H9 (cell line): ENCODE measurements around the gene GLYR1. TPM values are rescaled to one million over a fixed set of nuclear protein-coding genes. Genes with fewer than 3 reads are reported as not detected.

Experiments used
- DNase-seq: peaks from one replicate; pipeline ENCODE4 v3.0.0-alpha.2; 2017
- H2AFZ ChIP-seq: one replicate; pipeline ENCODE4 v1.6.1; 2013; ENCODE audit warnings: mild to moderate bottlenecking, low read length, control low read depth, moderate library complexity
- H2AK5ac ChIP-seq: 2 replicates; pipeline ENCODE4 v1.6.1; 2013; ENCODE audit warnings: low read length, control low read depth, mixed read lengths; ENCODE audit not compliant: insufficient read length
- H2BK120ac ChIP-seq: one replicate; pipeline ENCODE4 v1.6.1; 2013; ENCODE audit warnings: low read depth, mild to moderate bottlenecking, low read length, control low read depth, inconsistent platforms; ENCODE audit not compliant: poor library complexity, severe bottlenecking
- H2BK12ac ChIP-seq: 2 replicates; pipeline ENCODE4 v1.6.1; 2013; ENCODE audit warnings: low read length, control low read depth, mixed read lengths, low read depth; ENCODE audit not compliant: insufficient read length
- H2BK15ac ChIP-seq: 2 replicates; pipeline ENCODE4 v1.6.1; 2013; ENCODE audit warnings: low read depth, low read length, control low read depth
- H2BK20ac ChIP-seq: one replicate; pipeline ENCODE4 v1.6.1; 2013; ENCODE audit warnings: low read depth, mild to moderate bottlenecking, low read length, control low read depth, inconsistent platforms; ENCODE audit not compliant: poor library complexity, severe bottlenecking
- H2BK5ac ChIP-seq: 2 replicates; pipeline ENCODE4 v1.6.1; 2013; ENCODE audit warnings: low read length, control low read depth, mixed read lengths; ENCODE audit not compliant: insufficient read length
- H3K14ac ChIP-seq: 2 replicates; pipeline ENCODE4 v1.6.1; 2013; ENCODE audit warnings: low read length, control low read depth; ENCODE audit not compliant: insufficient read depth
- H3K18ac ChIP-seq: 2 replicates; pipeline ENCODE4 v1.6.1; 2013; ENCODE audit warnings: low read depth, mild to moderate bottlenecking, mixed read lengths, low read length, control low read depth; ENCODE audit not compliant: insufficient read length
- H3K23ac ChIP-seq: 2 replicates; pipeline ENCODE4 v1.6.1; 2013; ENCODE audit warnings: low read length, control low read depth, mixed read lengths, low read depth; ENCODE audit not compliant: insufficient read length
- H3K23me2 ChIP-seq: 2 replicates; pipeline ENCODE4 v1.6.1; 2013; ENCODE audit warnings: low read depth, mild to moderate bottlenecking, mixed read lengths, low read length, control low read depth; ENCODE audit not compliant: insufficient read length, poor library complexity, severe bottlenecking
- H3K27ac ChIP-seq: 2 replicates; pipeline ENCODE4 v1.5.1; 2013; ENCODE audit warnings: low read length, control low read depth, mixed read lengths, low read depth; ENCODE audit not compliant: insufficient read length
- H3K27me3 ChIP-seq: 2 replicates; pipeline ENCODE4 v1.6.1; 2013; ENCODE audit warnings: low read length, control low read depth, inconsistent platforms; ENCODE audit not compliant: insufficient read depth
- H3K4ac ChIP-seq: 2 replicates; pipeline ENCODE4 v1.6.1; 2013; ENCODE audit warnings: low read depth, mild to moderate bottlenecking, control low read depth, inconsistent platforms, low read length, moderate library complexity
- H3K4me1 ChIP-seq: 2 replicates; pipeline ENCODE4 v1.6.1; 2013; ENCODE audit warnings: low read length, control low read depth, inconsistent platforms; ENCODE audit not compliant: insufficient read depth
- H3K4me2 ChIP-seq: 2 replicates; pipeline ENCODE4 v1.6.1; 2013; ENCODE audit warnings: low read length, control low read depth, mixed read lengths; ENCODE audit not compliant: insufficient read length, insufficient read depth
- H3K56ac ChIP-seq: 2 replicates; pipeline ENCODE4 v1.6.1; 2013; ENCODE audit warnings: low read depth, mild to moderate bottlenecking, mixed read lengths, low read length, control low read depth; ENCODE audit not compliant: insufficient read length
- H3K79me1 ChIP-seq: 2 replicates; pipeline ENCODE4 v1.6.1; 2013; ENCODE audit warnings: low read depth, mild to moderate bottlenecking, moderate library complexity, low read length, control low read depth, inconsistent platforms; ENCODE audit not compliant: insufficient read depth, poor library complexity, severe bottlenecking
- H3K79me2 ChIP-seq: 2 replicates; pipeline ENCODE4 v1.6.1; 2013; ENCODE audit warnings: low read length, control low read depth, inconsistent platforms; ENCODE audit not compliant: insufficient read depth
- H3K9ac ChIP-seq: 2 replicates; pipeline ENCODE4 v1.6.1; 2013; ENCODE audit warnings: low read length, control low read depth, mixed read lengths; ENCODE audit not compliant: insufficient read length; ENCODE audit errors: extremely low read depth
- H3K9me3 ChIP-seq: one replicate; pipeline ENCODE4 v1.6.1; 2013; ENCODE audit warnings: low read depth, low read length, inconsistent platforms; ENCODE audit not compliant: control insufficient read depth
- H3T11ph ChIP-seq: one replicate; pipeline ENCODE4 v1.6.1; 2013; ENCODE audit warnings: mild to moderate bottlenecking, low read length, control low read depth, inconsistent platforms
- H4K20me1 ChIP-seq: one replicate; pipeline ENCODE4 v1.6.1; 2013; ENCODE audit not compliant: control insufficient read depth, insufficient read length, insufficient read depth
- H4K5ac ChIP-seq: 2 replicates; pipeline ENCODE4 v1.6.1; 2013; ENCODE audit warnings: low read depth, mild to moderate bottlenecking, mixed read lengths, low read length, control low read depth; ENCODE audit not compliant: insufficient read length
- H4K8ac ChIP-seq: replicated peaks from 2 replicates; pipeline ENCODE4 v1.6.1; 2013; ENCODE audit warnings: low read length, control low read depth, mixed read lengths, low read depth; ENCODE audit not compliant: insufficient read length
- H4K91ac ChIP-seq: 2 replicates; pipeline ENCODE4 v1.6.1; 2013; ENCODE audit warnings: low read depth, mild to moderate bottlenecking, moderate library complexity, mixed read lengths, low read length, control low read depth; ENCODE audit not compliant: insufficient read length
- H3K27ac Mint-ChIP-seq, 3 experiments: 2 replicates in 2 of 3; 3 replicates in 1 of 3; pipeline ENCODE4 v1.8.0; 2020 to 2021; ENCODE audit warnings: mixed read lengths in 3 of 3, mild to moderate bottlenecking in 1 of 3, moderate library complexity in 1 of 3
- H3K27me3 Mint-ChIP-seq: 2 replicates; pipeline ENCODE4 v1.8.0; 2021; ENCODE audit warnings: low read depth, mild to moderate bottlenecking, moderate library complexity, mixed read lengths
- H3K36me3 Mint-ChIP-seq, 3 experiments: 2 replicates in 2 of 3; 3 replicates in 1 of 3; pipeline ENCODE4 v1.8.0; 2020 to 2021; ENCODE audit warnings: low read depth in 3 of 3, mixed read lengths in 3 of 3; ENCODE audit not compliant: insufficient read depth in 1 of 3
- H3K4me1 Mint-ChIP-seq, 2 experiments: 2 replicates each; pipeline ENCODE4 v1.8.0; 2020; ENCODE audit warnings: mixed read lengths in 2 of 2
- H3K4me3 Mint-ChIP-seq, 2 experiments: 2 replicates in 1 of 2; 3 replicates in 1 of 2; pipeline ENCODE4 v1.8.0; 2020 to 2021; ENCODE audit warnings: mild to moderate bottlenecking in 2 of 2, mixed read lengths in 2 of 2, moderate library complexity in 1 of 2
- H3K9me3 Mint-ChIP-seq, 2 experiments: 2 replicates in 1 of 2; 3 replicates in 1 of 2; pipeline ENCODE4 v1.8.0; 2020; ENCODE audit warnings: mild to moderate bottlenecking in 2 of 2, mixed read lengths in 2 of 2, moderate library complexity in 1 of 2
- CTCF ChIP-seq: fragments of 200-600 bp; sonication (generic); conservative IDR thresholded peaks from 3 replicates; pipeline ENCODE4 v1.8.0; 2021; ENCODE audit warnings: antibody characterized with exemption, mild to moderate bottlenecking
- WGBS: extraction: QIAGEN DNeasy Blood & Tissue Kit; methylation state at CpG from one replicate; pipeline ENCODE4 v1.1.7; 2013; ENCODE audit warnings: missing lambda C conversion rate, low lambda C conversion rate, mixed read lengths; ENCODE audit not compliant: insufficient read length; ENCODE audit errors: extremely low coverage; 5-methylcytosine and 5-hydroxymethylcytosine counted together
- total RNA-seq: library from RNA; stranded (reverse); gene quantifications from 2 replicates; pipeline ENCODE4 v1.2.1, GENCODE V29; 2021

The GLYR1 gene
- total RNA-seq, 1 experiment from 2014 or later = 114 TPM

GRCh38 chr16:4787627-4788482 is 59.2 kb downstream of the GLYR1 start, which contains the start of gene SEPTIN12:
SEPTIN12 (minus strand) TSS chr16:4788345; CDS start chr16:4787645, 700 bp downstream.
- H2BK15ac ChIP-seq = no peak within 1 kb of the TSS
- Mint-ChIP-seq H3K4me3 (no peak within 1 kb of the TSS; a peak in 1 of 5 replicates), H3K4me1 (peaks cover 15 to 24% of the 10 kb centered on the region in 2 experiments), H3K9me3 (no peaks in the 10 kb centered on the region; a peak in 1 of 5 replicates), H3K27ac (peak within 1 kb of the TSS; percentile 28 to 53 (median 29); a peak in 4 of 7 replicates), H3K36me3 (no peaks in the 10 kb centered on the region), H3K27me3 (no peaks in the 10 kb centered on the region; the same call in 1 of the 2 replicates)
- peak within 1 kb of the TSS; percentile 33 for H3K18ac ChIP-seq
- no peak within 1 kb of the TSS for H2BK20ac ChIP-seq
- peak within 1 kb of the TSS; percentile 38 for H3K14ac ChIP-seq
- no peak within 1 kb of the TSS for H3K4ac ChIP-seq
- H3K27ac ChIP-seq = no peak within 1 kb of the TSS
- no peak within 1 kb of the TSS for H3T11ph ChIP-seq
- no peak for DNase-seq
- H3K23ac ChIP-seq = no peak within 1 kb of the TSS
- H2AFZ ChIP-seq = no peak within 1 kb of the TSS
- H3K56ac ChIP-seq = no peak within 1 kb of the TSS
- H3K9me3 ChIP-seq = no peaks in the 10 kb centered on the region
- no peak within 1 kb of the TSS for H2BK12ac ChIP-seq
- no CpG with 5 or more reads among the region's 14 CpGs for WGBS
- H3K79me1 ChIP-seq = no peaks in the 10 kb centered on the region
- TF ChIP-seq CTCF = 0 out of 3 replicates have a peak, but pooled peaks have one; percentile 9
- no peak within 1 kb of the TSS for H4K91ac ChIP-seq
- H4K8ac ChIP-seq = no peak within 1 kb of the TSS
- H3K23me2 ChIP-seq = no peaks in the 10 kb centered on the region
- no peak within 1 kb of the TSS for H2BK120ac ChIP-seq
- H4K20me1 ChIP-seq = no peaks in the 10 kb centered on the region
- no peak within 1 kb of the TSS for H3K9ac ChIP-seq
- no peaks in the 10 kb centered on the region for H3K79me2 ChIP-seq
- no peak within 1 kb of the TSS for H2AK5ac ChIP-seq
- no peaks in the 10 kb centered on the region for H3K27me3 ChIP-seq
- peaks cover 3% of the 10 kb centered on the region; the same call in 1 of the 2 replicates for H3K4me1 ChIP-seq
- no peak within 1 kb of the TSS for H2BK5ac ChIP-seq
- no peak within 1 kb of the TSS for H3K4me2 ChIP-seq
- H4K5ac ChIP-seq = no peak within 1 kb of the TSS
